HG03025 (cell line): ENCODE results near the gene RHCE.
"Not testable (repeated sequence)": the region's sequence is repeated elsewhere in the genome, so short reads cannot be mapped to it uniquely, and the experiment has no call there.

Experiments used
- ATAC-seq: cut with Tn5 transposase; IDR thresholded peaks from one replicate; pipeline ENCODE4 v1.9.1; 2021; ENCODE audit warnings: mild to moderate bottlenecking, moderate library complexity; ENCODE audit not compliant: unreplicated experiment, low FRiP score

Gene RHCE

DNA sequence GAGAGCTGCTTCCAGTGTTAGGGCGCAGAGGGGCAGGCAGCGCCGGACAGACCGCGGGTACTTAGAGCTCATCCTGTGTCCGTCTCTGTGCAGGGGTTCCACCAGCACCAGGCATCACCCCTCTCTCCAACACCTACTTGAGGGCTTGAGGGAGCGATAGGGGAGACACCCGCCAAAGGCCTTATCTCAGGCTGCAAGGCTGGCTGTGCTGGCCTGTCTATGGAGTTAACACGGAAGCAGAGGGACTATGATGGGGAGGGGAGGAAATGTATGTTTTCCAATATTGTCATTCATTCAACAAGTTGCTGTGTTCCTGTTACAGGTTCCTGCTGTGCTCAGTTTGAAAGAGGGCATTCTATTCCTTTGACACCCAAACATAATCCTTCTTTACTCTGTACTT, at the start of gene RHCE:
Gene RHCE (minus strand): TSS at position 111 of the 400 bp plus-strand sequence. CDS start 39 bp downstream, at position 72.
- not testable (repeated sequence) for ATAC-seq

DNA sequence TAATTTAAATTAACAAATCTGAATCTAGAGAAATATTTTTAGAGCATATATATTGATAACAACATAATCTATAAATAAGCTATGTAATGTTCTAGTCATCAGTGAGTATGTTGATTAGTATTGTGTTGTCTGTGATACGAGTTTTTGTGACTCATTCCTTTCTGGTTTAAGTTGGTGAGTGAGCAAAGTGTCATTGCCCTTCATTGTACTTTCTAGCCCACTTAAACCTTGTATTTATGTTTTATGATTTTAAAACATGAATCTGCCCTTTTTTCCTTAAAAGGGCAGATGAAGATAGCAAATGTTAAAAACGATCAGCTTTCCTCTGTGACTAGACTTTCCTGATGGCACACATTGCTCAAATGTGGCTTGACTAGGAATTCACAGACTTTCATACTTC, 48.6 kb upstream of the RHCE start:
- ATAC-seq: no peak

DNA sequence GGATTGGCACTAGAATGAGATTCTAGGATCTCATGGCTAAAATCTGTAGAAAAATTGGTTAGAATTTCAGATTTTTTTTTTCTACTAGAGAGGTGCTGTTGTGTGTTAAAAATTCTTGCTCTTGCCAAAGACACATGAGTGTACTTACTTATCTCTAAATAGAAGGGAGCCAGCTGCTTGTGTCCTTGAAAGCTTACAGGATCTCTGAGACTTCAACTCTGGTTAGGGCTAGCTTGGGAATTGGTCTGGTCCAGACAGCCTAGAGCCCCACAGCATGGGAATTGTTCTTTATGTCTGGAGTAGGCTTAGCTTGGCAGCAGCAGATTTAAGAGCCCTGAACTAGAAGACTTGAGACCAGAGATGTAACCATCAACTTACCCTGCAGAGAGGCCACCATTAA, 47.4 kb upstream of the RHCE start:
- ATAC-seq: no peak

DNA sequence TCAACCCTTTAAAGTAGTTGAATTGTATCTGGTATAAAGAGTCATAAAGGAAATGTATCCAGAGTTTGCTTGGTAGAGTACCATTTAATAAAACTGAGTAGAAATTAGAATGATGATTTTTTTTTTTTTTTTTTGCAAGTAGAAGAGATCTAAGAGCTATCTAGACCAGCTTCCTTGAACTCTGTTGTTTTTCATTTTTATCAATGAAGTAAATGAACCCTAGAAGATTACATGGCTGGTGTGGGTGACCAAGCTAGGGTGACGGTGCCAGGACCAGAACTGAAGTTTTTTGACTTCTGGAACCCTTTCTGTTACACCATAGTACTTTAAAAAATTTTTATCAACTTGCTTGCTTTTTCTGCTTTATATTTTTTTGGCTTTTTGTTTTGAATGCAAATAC, 47.0 kb upstream of the RHCE start:
- ATAC-seq: no peak

DNA sequence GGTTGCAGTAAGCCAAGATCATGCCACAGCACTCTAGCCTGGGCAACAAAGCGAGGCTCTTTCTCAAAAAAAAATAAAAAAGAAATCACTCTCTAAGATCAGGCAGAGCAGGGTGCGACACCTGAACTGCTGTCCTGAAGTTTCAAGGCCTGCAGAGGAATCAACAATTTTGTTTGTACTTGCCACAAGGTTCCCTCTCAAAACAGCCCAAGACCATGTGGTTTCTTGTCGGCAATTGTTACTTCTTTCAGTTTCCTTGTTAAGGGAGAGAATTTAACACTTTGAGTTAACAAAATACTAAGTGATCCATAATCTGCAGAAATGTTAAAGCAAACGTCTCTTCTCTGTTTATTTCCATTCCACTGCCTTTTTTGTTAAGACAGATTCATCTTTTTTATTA, 46.6 kb upstream of the RHCE start:
- ATAC-seq: no peak

DNA sequence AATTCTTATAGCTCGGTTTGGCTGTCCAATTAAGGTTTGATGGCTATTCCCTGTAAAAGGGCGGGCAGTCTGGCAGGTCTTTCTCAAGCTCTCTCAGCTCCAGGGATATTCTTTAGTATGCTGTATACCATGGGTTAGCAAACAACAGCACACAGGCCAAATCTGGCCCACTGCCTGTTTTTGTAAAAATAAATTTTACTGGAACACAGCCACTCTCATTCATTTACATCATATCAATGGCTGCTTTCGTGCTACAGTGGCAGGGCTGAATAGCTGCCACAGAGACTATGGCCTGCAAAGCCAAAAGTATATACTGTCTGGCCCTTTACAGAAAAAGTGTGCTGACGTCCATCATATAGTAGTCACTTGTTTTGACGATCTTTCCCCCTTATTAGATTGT, 42.1 kb upstream of the RHCE start:
- ATAC-seq: no peak

DNA sequence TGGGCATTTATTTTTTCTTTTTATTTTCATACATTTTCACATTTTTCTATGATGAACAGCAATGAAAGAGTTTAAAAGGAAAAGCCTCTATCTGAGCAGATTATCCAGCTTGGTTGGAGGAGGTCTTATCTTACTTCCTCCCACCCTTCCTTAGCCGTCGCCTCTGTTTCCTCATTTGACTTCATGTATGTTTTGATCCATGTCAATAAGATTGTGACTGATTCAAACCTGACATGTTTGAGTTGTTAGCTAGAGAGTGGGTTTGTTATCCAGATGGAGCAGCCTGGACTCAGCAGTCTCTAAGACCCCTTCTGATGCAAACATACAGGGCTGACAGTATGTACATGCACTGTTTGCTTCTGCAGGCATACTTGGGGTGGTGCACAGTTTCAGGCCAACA, 41.2 kb upstream of the RHCE start:
- ATAC-seq: no peak

DNA sequence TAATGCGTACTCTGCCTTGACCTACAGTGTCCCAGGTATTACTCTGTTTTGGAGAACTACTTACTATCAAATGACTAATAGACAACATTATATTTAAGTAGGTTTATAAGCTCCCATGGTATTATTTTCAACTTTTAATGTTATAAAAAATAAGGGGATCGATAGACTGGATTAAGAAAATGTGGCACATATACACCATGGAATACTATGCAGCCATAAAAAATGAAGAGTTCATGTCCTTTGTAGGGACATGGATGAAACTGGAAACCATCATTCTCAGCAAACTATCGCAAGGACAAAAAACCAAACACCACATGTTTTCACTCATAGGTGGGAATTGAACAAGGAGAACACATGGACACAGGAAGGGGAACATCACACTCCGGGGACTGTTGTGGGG, 40.2 kb upstream of the RHCE start:
- not testable (repeated sequence) for ATAC-seq

DNA sequence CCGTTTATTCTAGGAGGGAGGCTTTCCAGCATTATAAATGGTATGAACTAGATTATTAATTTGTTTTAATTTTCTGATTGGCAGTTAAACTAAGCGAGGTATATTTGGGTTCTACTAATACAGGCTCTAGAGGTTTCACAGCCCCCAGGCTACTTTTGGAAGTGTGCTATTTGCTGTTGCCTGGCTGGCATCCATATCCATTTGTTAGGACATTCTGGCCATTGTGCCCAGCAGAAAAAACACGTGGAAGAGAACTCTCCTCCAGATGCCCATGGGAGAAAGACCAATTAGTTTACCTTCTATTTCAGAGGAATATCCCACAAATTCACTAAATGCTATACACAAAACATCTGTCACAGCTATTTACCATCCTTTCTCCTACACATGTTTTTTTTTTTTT, 39.4 kb upstream of the RHCE start:
- no peak for ATAC-seq

DNA sequence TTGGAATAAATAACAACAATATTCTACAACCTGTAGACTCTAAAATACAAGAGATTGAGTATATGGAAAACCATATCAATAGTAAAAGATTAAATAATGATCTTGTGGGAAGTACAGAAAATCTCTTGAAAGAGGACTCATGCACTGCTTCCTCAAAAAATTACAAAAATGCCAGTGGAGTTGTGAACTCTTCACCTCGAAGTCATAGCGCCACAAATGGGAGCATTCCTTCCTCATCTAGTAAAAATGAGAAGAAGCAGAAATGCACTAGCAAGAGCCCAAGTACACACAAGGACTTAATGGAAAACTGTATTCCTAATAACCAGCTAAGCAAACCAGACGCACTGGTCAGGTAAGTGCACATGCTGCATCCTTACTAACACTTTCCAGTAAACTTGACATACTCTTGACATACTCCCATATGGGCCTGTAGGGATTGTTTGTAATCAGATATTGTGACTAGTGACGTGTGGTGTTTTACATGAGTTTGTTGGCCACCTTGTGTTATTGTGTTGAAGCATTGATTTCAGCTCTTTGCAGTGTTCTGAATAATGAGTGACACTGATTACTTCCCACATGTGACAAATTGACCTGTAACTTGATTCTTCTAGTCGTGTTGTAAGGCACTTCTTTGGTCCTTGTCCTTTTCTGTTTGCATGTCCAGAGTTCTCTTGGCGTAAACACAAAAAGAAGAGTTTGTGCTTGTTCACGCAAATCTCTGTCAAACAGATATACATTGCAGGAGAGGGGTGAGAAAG, 38.1 kb upstream of the RHCE start:
- no peak for ATAC-seq

DNA sequence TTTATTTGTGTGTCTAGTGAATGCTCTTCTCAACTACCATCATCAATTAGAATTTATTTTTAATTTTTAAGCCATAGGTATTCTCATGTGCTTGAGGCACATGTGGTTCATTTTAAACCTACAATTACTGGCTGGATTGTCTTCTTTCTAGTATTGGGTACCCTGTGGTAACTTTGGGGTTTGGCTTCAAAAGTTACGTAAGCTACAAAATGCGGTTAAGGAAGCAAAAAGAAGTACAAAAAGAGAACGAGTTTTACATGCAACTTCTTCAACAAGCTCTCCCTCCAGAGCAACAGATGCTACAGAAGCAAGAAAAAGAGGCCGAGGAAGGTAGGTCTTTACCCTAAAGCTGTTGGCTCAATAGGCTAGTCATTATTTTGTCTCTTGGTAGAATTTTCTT, 35.9 kb upstream of the RHCE start:
- no peak for ATAC-seq

DNA sequence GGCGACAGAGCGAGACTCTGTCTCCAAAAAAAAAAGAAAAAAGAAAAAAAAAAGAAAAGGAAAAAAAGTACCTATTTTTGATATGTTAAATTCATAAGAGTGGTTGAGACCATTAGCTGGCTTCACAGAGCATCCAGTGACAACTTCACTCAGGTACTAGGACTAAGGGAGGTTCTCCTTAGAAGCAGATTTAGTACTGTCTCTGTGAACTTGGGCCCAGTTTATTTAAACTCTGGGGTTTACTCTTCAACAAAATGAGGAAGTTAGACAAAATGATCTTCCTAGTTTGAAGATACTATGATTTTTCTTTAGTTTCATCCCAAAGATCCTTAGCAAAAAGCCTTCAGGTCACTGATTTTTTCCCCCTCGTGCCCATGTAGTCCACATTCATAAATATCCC, 31.3 kb upstream of the RHCE start:
- no peak for ATAC-seq

DNA sequence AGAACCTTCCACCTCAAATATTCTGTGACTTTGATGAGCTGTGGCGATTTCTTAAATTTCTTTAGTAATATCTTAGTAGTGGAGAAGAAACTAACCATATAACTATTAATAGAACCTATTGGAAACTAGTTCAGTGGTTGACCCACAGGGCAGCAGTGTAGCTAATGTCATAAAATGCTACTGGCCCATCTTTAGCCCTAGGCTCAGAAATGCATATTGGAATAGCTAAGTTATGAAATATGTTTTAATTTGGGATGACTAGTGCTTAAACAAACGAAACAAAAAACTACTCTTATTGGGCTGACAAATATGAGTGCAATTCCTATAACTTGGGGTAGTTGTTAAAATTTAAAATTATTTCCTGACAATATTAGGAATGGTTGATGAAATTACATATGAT, 30.3 kb upstream of the RHCE start:
- ATAC-seq: no peak

DNA sequence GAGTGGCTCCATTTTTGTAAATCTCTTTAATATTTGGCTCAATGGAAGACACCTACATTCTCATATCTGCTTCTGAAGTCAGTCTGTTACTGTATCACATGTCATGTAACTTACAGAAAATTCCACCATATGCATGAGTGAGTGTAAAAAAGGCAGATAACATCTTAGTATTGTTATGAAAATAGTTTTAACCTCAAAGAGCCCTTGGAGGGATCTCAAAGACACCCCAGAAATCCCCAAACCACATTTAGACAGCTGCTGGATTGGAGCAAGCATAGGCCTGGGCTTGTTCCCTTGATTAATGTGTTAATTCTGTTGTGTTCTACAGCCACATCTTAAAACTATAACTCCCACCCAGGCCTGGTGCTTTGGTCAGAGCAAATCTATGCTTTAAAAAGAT, 26.9 kb upstream of the RHCE start:
- no peak for ATAC-seq

DNA sequence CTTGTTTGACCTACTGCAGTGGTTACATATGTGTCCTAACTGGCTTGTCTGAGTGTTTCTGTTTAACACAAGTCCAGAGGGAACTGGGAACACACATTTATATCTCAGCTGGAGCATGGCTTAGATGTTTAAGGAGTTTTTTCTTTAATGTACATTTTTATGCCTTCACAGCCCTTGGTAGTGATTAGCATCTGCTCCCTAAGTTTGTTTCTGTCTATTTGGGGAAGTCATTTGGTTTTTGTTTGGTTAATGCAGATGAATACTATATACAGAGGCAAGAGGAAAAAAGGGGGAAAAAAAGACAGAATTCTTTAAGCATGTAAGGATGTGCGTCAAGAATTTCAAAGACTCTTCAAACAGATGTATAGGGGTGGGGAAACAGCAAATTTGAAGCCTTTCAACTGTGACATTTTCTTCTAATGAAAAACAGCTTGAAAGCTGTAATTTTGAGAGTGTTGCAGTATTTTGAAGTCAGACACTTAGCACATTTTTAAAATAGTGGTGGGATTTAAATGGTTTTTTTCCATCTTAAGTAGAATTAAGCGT, 25.4 kb upstream of the RHCE start:
- no peak for ATAC-seq

DNA sequence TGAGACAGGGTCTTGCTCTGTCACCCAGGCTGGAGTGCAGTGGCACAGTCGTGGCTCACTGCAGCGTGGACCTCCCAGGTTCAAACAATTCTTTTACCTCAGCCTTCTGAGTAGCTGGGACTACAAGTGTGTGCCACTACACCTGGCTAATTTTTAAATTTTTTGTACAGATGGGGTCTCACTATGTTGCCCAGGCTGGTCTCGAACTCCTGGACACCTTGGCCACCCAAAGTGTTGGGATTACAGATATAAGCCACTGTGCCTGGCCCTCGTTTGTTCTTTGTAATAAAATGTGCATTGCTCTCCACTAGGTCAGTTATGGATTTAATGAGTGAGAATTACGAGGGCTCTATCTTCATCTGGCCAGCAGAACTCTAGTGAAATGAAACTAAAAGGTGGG, 24.0 kb upstream of the RHCE start:
- not testable (repeated sequence) for ATAC-seq

DNA sequence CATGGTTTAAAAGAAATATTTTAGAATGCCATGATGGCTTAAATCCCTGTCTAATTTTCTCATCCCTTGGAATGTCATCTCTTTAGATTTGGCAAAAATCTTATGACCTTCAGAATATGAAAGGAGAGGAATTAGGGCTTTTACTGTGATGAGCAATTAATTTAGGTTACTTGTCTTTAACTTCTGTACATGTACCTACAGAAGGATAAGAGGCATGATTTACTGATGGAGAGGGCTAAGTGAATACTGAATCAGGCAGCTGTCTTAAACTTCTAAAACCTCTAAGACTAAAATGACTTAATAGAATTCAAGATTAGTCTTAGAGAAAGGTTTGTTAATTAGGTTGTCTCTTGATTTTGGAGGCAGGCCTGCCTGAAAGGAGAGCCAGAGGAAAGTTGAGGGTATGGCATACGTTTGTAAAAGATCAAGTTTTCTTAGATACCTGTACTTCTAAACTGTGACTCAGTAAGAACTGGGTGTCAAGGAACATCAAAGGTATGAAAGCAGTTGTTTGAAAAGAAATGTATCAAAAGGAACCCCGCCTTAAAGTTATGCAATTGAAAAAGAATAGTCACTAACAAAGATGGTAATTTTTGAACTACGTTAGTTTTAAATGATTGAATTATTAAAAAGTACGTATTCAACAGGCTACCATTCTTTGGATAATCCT, 22.5 kb upstream of the RHCE start:
- no peak for ATAC-seq

DNA sequence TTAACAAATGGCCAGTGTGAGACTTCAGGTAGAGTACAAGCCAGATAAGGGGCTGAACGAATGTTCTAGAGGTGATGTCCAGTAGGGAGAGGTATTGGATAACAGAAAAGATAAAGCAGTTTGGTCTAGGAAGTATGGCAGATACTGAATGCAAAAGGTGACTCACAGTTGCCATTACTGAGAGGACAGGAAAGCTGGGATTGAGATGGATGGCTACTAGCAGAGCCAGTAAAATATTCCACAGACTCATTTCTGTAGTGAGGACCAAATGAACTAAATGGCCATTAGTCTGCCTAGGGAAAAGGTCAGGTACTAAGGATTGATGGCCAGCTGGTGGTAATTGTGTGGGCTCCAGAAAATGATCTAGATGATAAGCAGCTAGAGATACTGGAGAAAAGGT, 21.6 kb upstream of the RHCE start:
- no peak for ATAC-seq

DNA sequence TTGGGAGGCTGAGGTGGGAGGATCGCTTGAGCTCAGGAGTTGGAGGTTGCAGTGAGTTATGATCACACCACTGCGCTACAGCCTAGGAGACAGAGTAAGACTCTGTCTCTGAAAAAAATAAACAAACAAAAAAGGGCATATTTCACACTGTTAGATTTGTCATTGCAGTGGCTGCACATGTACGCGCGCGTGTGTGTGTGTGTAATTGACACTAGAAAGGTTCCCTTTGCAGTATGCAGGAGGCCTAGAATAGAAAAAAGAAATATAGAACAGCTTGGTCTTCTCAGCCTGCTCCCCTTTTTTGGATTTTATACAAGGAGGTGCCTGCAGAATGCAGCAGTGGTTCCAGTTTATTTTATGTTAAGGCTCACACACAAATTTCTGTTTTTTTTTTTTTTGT, 18.7 kb upstream of the RHCE start:
- ATAC-seq: no peak

DNA sequence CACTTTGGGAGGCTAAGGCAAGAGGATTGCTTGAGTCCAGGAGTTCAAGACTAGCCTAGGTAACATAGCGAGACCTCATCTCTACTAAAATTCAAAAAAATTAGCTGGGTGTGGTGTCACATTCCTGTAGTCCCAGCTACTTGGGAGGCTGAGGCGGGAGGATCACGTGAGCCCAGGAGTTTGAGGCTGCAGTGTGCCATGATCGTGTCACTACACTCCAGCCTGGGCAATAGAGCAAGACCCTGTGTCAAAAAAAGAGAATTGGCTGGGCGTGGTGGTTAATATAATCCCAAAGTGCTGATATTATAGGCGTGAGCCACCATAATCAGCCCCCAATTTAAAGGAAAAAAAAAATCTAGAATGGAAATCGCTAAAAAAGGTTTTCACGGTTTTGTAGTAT, 17.0 kb upstream of the RHCE start:
- ATAC-seq: no peak

DNA sequence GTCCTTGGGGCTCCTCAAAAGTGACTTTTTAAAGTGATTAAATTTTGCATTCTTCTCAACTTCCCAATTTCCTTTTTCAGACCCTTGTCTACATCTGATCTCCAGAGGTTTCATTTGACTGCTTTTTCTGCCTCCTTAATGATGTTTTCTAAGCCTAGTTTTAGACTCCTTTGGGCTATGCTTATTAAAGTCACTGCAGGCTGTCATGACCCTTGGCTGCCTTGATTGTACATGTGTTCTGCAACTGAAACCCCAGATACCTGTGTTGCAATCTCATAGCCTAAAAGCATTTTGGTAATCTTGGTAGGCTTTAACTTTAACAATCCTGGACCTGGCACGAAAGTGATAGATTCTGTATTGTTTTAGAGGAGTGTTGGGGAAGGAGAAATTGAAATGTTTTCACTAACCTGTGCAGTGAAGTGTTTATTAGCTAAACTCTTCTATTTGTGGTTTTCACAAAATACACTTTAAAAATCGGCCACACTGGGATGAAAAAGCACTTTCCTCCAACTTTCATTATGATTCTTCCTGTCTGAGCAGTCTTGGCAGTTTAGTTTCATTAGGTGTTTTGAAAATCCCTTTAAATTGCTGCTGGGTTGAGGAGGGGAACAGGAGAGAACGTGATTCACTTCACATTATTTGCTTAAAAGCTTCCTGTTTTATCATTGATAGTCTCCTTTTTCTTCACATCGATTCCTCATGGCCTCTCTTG, 14.9 kb upstream of the RHCE start:
- ATAC-seq: no peak
